Lower leg skin (tissue), 4 donors: ENCODE measurements around the gene CDCA5. TPM values are rescaled to one million over a fixed set of nuclear protein-coding genes. Genes with fewer than 3 reads are reported as not detected.

Experiments
- DNase-seq, 2 donors: peaks; one replicate each; pipeline ENCODE4 v3.0.0-alpha.2; 2019; ENCODE audit warnings: low spot score in 2 of 2
- H3K4me3 ChIP-seq: fragments of 200-600 bp; sonication (generic); 2 replicates; pipeline ENCODE4 v1.5.1; 2017; ENCODE audit warnings: mild to moderate bottlenecking, low read depth; ENCODE audit not compliant: poor library complexity, severe bottlenecking
- POLR2A ChIP-seq, 2 donors: fragments of 450-650 bp; IDR thresholded peaks; one replicate each; pipeline ENCODE4 v1.6.1; 2016 to 2017; ENCODE audit warnings: antibody characterized with exemption in 2 of 2, mild to moderate bottlenecking in 1 of 2, moderate library complexity in 1 of 2
- WGBS, 2 donors: methylation state at CpG; one replicate each; pipeline ENCODE4 v1.1.5; 2018; 5-methylcytosine and 5-hydroxymethylcytosine counted together
- intact Hi-C: fragments of 100-400 bp; cut with DNase I; formaldehyde crosslinking; loops from one replicate; pipeline ENCODE4 v1.15.0; 2023; ENCODE audit warnings: low total_unique reads
- total RNA-seq, 4 donors: library from RNA; depleted of rRNA; stranded (reverse); fragments of >200 nt; gene quantifications; one replicate each; pipeline ENCODE4 v1.1.0, GENCODE V29; 2016
- TF ChIP-seq, protein P1 (sequence below), 3 donors: fragments of 450-650 bp; IDR thresholded peaks; one replicate each; pipeline ENCODE4 v1.5.1; 2016; ENCODE audit warnings: antibody characterized with exemption in 3 of 3, mild to moderate bottlenecking in 3 of 3, moderate library complexity in 2 of 3

CDCA5 gene
- total RNA-seq, 4 donors from 2014 or later, result 1.0 to 2.4 (median 1.7) TPM

DNA sequence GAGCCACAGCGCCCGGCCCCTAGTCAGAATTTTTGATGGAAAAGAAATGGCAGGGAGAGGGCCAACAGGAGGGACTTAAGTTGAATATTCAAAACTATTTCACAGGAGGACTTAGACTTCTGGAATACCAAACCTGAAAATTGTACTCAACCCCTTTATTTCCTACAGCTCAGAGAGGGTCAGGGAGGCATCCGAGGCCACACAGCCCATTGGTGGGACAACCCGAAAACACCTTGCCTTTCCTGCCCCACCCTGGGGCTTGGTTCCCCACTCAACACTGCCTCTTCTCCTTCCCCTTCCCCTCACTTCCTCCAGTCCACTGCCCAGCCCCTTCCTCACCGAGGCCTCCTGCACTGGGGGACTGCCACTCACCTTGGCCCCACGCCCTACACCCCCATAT, 26.8 kb downstream of the CDCA5 start:
- no peak for DNase-seq
- no peak for TF ChIP-seq POLR2A (IDR thresholded peaks at IDR 0.05)
- TF ChIP-seq, protein P1, sequence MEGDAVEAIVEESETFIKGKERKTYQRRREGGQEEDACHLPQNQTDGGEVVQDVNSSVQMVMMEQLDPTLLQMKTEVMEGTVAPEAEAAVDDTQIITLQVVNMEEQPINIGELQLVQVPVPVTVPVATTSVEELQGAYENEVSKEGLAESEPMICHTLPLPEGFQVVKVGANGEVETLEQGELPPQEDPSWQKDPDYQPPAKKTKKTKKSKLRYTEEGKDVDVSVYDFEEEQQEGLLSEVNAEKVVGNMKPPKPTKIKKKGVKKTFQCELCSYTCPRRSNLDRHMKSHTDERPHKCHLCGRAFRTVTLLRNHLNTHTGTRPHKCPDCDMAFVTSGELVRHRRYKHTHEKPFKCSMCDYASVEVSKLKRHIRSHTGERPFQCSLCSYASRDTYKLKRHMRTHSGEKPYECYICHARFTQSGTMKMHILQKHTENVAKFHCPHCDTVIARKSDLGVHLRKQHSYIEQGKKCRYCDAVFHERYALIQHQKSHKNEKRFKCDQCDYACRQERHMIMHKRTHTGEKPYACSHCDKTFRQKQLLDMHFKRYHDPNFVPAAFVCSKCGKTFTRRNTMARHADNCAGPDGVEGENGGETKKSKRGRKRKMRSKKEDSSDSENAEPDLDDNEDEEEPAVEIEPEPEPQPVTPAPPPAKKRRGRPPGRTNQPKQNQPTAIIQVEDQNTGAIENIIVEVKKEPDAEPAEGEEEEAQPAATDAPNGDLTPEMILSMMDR (IDR thresholded peaks at IDR 0.05), result no peak
- no peak overlapping the region for H3K4me3 ChIP-seq
- intact Hi-C loops, result no loop called here
- WGBS, 2 donors, result 86 to 90% methylated on average over 6 of the region's 6 CpGs

DNA sequence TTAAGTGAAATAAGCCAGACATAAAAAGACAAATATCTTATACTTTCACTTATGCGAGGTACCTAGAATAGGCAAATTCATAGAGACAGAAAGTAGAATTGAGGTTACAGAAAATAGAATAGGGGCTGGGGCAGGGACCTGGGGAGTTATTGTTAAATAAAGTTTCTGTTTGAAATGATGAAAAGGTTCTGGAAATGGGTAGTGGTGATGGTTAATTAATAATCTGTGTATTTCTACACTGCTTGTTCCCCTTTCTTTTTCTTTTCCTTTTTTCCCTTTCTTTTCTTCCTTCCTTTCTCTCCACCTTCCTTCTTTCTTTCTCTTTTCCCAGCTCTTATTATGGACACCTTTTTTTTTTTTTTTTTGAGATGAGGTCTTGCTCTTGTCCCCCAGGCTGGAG, 28.3 kb downstream of the CDCA5 start:
- no peak for TF ChIP-seq POLR2A (IDR thresholded peaks at IDR 0.05)
- TF ChIP-seq, protein P1 (IDR thresholded peaks at IDR 0.05), result no peak
- intact Hi-C loops, result no loop called here
- DNase-seq, result no peak
- WGBS, 2 donors, result 81 to 94% methylated on average over 1 of the region's 1 CpG
- H3K4me3 ChIP-seq, result no peak overlapping the region

DNA sequence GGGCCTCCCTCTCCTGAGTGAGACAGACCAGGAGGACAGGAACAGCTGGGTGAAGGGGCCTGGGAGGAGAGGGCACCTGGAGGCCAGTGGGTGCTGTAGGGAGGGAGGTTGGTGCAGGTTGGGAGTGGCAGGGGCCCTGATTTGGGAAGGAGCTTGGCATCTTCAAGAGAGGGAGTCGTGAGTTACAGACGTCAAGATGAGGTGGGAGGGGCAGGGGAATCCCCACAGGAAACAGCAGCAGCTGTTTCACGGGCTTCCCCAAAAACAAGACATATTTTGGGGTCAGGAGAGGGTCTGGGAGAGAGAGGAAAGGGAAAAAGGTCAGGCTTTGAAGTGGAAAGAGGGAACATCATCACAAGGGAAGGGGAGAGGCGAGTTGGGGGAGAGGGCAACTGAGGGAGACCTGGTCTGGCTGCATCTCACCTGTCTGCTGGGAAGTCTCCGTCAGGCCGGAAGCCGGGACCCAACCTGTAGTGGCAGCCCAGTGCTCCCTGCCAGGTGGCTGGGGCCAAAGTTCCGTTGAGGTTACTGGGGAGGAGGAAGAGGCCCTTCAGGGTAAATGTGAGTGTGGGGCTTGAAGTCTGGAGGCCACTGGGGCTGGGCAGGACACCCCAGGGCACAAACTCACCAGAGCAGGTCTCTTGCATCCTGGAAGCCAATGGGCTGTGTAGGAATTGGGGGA, 29.9 kb downstream of the CDCA5 start:
- no peak overlapping the region for H3K4me3 ChIP-seq
- 43 to 53% methylated on average over 8 of the region's 8 CpGs for WGBS, 2 donors
- no peak for DNase-seq
- TF ChIP-seq POLR2A (IDR thresholded peaks at IDR 0.05), result no peak
- TF ChIP-seq, protein P1 (IDR thresholded peaks at IDR 0.05), result no peak
- intact Hi-C loops, result no loop called here

DNA sequence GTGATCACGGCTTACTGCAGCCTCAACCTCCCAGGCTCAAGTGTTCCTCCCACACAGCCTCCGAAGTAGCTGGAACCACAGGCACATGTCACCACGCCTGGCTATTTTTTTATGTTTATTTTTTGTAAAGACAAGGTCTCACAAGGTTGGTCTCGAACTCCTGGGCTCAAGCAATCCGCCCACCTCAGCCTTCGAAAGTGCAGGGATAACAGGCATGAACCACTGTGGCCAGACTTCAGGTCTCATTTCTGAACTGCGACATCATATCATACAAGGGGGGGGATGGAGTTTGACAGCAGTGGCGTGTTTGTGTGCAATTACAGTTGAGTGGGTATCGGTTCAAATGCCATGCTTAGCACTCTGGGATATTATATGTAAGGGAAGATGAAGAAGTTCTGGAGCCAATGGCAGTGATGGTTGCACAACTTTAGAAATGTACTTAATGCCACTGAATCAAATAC, 32.4 kb downstream of the CDCA5 start:
- no peak overlapping the region for H3K4me3 ChIP-seq
- 86% methylated on average over 9 of the region's 9 CpGs for WGBS, 2 donors
- TF ChIP-seq POLR2A (IDR thresholded peaks at IDR 0.05), result no peak
- TF ChIP-seq, protein P1 (IDR thresholded peaks at IDR 0.05), result no peak
- intact Hi-C loops, result no loop called here
- no peak for DNase-seq

DNA sequence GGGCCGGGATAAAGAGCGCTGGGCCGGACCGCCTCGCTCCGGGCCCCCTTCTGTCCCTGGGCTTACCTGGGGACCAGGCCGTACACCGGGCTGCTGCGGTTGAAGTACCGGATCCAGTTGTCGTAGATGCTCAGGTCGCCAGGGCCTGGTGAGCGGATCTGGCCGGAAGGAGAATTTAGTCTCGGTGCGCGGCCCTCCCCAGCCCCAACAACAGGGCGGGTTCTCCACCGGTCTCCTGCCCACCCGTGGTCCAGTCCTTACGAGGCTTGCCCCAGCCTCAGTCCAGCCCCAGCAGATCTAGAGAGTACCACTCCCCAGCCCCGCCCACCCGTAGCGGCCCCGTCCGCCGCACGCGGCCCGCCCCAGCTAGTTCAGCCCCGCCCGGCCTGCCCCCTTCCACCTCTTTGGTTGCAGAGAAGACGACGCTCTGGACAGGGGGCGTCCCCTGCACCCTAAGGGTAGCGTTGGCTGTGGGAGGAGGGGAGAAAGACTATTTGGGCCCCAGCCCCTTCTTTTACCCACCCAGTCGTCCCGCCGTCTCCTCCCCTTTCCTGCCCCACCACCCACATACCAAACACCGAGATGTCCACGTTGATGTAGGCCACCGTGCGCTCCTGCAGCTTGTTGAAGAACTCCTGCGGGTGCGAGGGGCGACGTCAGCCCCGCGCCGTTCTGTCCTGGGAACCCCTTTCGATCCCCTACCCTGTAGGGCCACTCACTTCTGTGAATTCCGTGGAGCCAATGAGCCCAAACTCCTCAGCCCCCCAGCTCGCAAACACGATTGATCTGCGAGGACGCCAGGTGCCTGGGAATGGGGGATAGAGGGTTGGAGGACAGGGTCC, 36.0 kb downstream of the CDCA5 start:
- TF ChIP-seq, protein P1 (IDR thresholded peaks at IDR 0.05), result no peak
- no peak for TF ChIP-seq POLR2A (IDR thresholded peaks at IDR 0.05)
- H3K4me3 ChIP-seq, result no peak overlapping the region
- intact Hi-C loops, result no loop called here
- peak in 1 of 2 donors; percentile 88 for DNase-seq
- 11 to 18% methylated on average over 48 to 54 of the region's 56 CpGs for WGBS, 2 donors
